ENCODE measurements around the gene HELZ. TPM values are rescaled to one million over a fixed set of nuclear protein-coding genes. Genes with fewer than 3 reads are reported as not detected.

Gene HELZ
- total and polyA plus RNA-seq, 2 donors (not counting 3 experiments of a cell fraction or from before 2014, with no cell fraction given) = 8.0 to 47.3 TPM

DNA sequence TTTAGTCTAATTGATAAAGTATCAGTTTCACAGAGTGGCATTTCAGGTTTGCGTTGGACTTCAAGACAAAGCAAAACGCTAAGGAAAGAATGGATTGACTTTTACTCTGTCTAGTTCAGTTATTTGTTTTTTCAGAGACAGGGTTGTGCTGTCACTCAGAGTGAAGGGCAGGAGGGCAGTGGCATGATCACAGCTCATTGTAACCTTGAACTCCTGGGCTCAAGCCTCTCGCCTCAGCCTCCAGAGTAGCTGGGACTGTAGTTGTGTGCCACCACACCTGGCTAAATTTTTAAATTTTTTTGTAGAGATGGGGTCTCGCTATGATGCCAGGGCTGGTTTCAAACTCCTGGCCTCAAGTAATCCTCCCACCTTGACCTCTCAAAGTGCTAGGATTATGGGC is 114.2 kb downstream of the HELZ start:
- no peak overlapping the region for H3K9ac ChIP-seq (replicated peaks; ENCODE audit: extremely low read depth, insufficient read depth, low read length)
- no peaks in the 10 kb centered on the region for H4K20me1 ChIP-seq (replicated peaks; ENCODE audit: control insufficient read depth, extremely low read depth, insufficient read depth, low read length)
- no peak overlapping the region for H3K27ac ChIP-seq (ENCODE audit: insufficient read depth, low read depth, low read length)
- H3K4me2 ChIP-seq (ENCODE audit: insufficient read depth, low read length) = no peak overlapping the region
- BruUV-seq (replicated peaks) = no TSS peak
- H3K27me3 ChIP-seq (ENCODE audit: control insufficient read depth in 2 of 2, insufficient read depth in 2 of 2, low read length in 2 of 2) = no peaks in the 10 kb centered on the region
- no peaks in the 10 kb centered on the region for H3K9me3 ChIP-seq (replicated peaks; ENCODE audit: control insufficient read depth, insufficient read depth, low read length)
- H3K79me2 ChIP-seq (ENCODE audit: control insufficient read depth, insufficient read depth, low read length) = no peaks in the 10 kb centered on the region
- no peaks in the 10 kb centered on the region for H3K36me3 ChIP-seq (ENCODE audit: control insufficient read depth in 2 of 2, extremely low read depth in 1 of 2, insufficient read depth in 2 of 2, low read length in 2 of 2)
- ChIA-PET POLR2A (no interaction called here), CTCF (interaction anchor here (0.9 to 3.2 kb wide), 5 partner anchors 10 to 162 kb away, joined by 3 to 10 read pairs (median 3); no protein-coding TSS in a partner anchor)
- DNase-seq (ENCODE audit: low read depth, low spot score) = no peak
- H3K4me1 ChIP-seq (ENCODE audit: control insufficient read depth, extremely low read depth, insufficient read depth, low read length) = no peaks in the 10 kb centered on the region
- no peak for TF ChIP-seq MYC (IDR thresholded peaks at IDR 0.05; ENCODE audit: low read depth, low read length)
- no peak for TF ChIP-seq POLR2AphosphoS5 (IDR thresholded peaks at IDR 0.05; ENCODE audit: insufficient read depth, low read depth, low read length)
- TF ChIP-seq POLR2A (IDR thresholded peaks at IDR 0.05; ENCODE audit: low read depth, low read length) = no peak
- no peak for TF ChIP-seq JUN (IDR thresholded peaks at IDR 0.05; ENCODE audit: borderline replicate concordance, insufficient read depth, insufficient read length, low read depth)
- TF ChIP-seq GATA2 (IDR thresholded peaks at IDR 0.05; ENCODE audit: insufficient read depth, insufficient read length, low read depth, low read length) = no peak
- TF ChIP-seq, protein P1, sequence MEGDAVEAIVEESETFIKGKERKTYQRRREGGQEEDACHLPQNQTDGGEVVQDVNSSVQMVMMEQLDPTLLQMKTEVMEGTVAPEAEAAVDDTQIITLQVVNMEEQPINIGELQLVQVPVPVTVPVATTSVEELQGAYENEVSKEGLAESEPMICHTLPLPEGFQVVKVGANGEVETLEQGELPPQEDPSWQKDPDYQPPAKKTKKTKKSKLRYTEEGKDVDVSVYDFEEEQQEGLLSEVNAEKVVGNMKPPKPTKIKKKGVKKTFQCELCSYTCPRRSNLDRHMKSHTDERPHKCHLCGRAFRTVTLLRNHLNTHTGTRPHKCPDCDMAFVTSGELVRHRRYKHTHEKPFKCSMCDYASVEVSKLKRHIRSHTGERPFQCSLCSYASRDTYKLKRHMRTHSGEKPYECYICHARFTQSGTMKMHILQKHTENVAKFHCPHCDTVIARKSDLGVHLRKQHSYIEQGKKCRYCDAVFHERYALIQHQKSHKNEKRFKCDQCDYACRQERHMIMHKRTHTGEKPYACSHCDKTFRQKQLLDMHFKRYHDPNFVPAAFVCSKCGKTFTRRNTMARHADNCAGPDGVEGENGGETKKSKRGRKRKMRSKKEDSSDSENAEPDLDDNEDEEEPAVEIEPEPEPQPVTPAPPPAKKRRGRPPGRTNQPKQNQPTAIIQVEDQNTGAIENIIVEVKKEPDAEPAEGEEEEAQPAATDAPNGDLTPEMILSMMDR (IDR thresholded peaks at IDR 0.05; ENCODE audit: extremely low read depth in 1 of 2, insufficient read depth in 1 of 2, low read depth in 1 of 2, low read length in 2 of 2) = no peak
- TF ChIP-seq, protein P2, sequence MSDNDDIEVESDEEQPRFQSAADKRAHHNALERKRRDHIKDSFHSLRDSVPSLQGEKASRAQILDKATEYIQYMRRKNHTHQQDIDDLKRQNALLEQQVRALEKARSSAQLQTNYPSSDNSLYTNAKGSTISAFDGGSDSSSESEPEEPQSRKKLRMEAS (IDR thresholded peaks at IDR 0.05; ENCODE audit: insufficient read depth, insufficient read length) = no peak
- TF ChIP-seq EZH2 (IDR thresholded peaks at IDR 0.05; ENCODE audit: borderline replicate concordance, low read depth, low read length, severe bottlenecking) = no peak
- TF ChIP-seq FOS (IDR thresholded peaks at IDR 0.05; ENCODE audit: borderline replicate concordance, insufficient read depth, low read length) = no peak
- no peak overlapping the region for H2AFZ ChIP-seq (ENCODE audit: low read depth, low read length)
- no peak for FAIRE-seq
- intact Hi-C loops (cut with micrococcal nuclease) = no loop called here
- no peak overlapping the region for H3K4me3 ChIP-seq (replicated peaks in 1 of 3; ENCODE audit: insufficient read depth in 1 of 3, low read depth in 1 of 3, low read length in 3 of 3)
- no peaks in the 10 kb centered on the region for H3K9me1 ChIP-seq (replicated peaks; ENCODE audit: control insufficient read depth, extremely low read depth, insufficient read depth, low read length)
- dilution Hi-C loops (cut with MboI; ENCODE audit: extremely low pct_ligation_motif_present, low sequenced_read_pairs) = no loop called here
